ENCODE data around the gene DHRS7C. TPM values are rescaled to one million over a fixed set of nuclear protein-coding genes. Genes with fewer than 3 reads are reported as not detected.
A peak's percentile ranks its signal among the peaks of the same experiment; 100 is the strongest.

Gene DHRS7C
- total RNA-seq, 1 donor, result not detected

DNA sequence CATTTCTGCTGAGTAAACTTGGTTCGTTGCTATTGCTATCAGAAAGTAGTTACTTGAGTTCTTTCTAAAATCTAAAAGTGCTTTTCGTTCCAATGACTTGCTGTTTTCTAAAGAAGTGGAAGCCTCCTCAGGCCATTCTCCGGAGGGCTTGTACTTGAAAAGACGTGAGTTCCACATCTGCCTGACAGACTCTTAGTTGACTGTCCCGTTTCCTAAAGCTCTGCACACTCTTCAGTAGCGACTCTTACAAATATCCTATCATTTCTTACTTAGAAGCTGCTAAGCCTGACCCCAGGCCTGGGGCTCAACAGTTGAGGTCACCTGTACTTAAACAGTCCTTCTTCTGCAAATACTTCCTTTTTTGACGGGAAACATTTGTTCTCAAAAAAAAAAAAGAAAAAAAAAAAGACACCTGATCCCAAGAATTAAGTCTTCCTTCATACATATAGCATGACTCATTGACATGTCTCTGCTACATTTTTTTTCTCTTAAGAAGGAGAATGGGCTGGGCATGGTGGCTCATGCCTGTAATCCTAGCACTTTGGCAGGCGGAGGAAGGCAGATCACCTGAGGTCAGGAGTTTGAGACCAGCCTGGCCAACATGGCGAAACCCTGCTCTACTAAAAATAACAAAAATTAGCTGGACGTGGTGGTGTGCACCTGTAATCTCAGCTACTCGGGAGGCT, 61.5 kb downstream of the DHRS7C start:
- TF ChIP-seq, protein P1, sequence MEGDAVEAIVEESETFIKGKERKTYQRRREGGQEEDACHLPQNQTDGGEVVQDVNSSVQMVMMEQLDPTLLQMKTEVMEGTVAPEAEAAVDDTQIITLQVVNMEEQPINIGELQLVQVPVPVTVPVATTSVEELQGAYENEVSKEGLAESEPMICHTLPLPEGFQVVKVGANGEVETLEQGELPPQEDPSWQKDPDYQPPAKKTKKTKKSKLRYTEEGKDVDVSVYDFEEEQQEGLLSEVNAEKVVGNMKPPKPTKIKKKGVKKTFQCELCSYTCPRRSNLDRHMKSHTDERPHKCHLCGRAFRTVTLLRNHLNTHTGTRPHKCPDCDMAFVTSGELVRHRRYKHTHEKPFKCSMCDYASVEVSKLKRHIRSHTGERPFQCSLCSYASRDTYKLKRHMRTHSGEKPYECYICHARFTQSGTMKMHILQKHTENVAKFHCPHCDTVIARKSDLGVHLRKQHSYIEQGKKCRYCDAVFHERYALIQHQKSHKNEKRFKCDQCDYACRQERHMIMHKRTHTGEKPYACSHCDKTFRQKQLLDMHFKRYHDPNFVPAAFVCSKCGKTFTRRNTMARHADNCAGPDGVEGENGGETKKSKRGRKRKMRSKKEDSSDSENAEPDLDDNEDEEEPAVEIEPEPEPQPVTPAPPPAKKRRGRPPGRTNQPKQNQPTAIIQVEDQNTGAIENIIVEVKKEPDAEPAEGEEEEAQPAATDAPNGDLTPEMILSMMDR (IDR thresholded peaks at IDR 0.05; ENCODE audit: insufficient read depth, low read length), result no peak
- DNase-seq (ENCODE audit: low read depth), result no peak
- H3K4me3 ChIP-seq (ENCODE audit: low read depth, low read length), result no peak overlapping the region

DNA sequence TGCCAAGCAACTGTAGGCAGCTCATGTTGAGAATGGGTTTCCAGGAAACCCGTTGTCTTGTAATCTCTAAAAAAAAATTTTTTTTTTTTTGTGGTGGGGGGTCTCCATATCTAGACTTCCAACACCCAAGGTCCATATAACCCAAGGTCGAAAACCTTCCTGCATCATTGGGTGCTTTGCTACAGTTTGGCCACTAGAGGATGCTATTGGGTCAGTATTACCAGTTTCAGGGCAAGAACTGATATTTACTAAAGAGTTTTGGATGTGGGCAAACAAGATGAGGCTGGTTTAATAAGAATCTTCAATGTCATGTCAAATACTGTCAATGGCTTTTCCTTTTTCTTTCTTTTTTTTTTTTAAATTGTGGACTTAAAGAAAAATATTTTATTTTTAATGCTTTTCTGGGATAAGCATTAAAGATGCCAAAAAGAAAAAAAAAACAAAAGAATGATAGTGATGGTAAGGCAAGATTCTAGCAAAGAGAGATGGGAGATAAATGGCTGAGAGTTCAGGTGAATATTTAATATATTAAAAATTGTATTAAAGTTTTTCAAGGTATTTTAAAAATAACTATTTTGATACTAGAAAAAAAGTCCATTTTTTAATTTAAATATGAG, 62.2 kb downstream of the DHRS7C start:
- DNase-seq (ENCODE audit: low read depth), result peak; percentile 42
- TF ChIP-seq, protein P1 (IDR thresholded peaks at IDR 0.05; ENCODE audit: insufficient read depth, low read length), result peak; percentile 97
- no peak overlapping the region for H3K4me3 ChIP-seq (ENCODE audit: low read depth, low read length)

DNA sequence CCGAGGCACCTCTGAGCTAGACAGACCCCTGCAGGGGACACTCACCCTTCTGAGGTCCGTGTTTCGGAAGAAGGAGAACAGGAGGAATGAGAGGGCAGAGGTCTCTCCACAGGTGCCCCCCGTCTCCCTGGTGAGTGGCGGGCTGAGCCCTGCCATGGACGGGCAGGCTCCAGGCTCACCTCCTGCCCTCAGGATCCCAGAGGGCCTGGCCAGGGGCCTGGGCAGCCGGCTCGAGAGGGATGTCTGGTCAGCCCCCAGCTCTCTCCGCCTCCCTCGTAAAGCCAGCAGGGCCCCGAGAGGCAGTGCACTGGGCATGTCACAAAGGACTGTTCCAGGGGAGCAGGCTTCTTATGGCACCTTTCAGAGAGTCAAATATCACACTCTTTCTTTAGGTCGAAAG, 62.8 kb downstream of the DHRS7C start:
- no peak for DNase-seq (ENCODE audit: low read depth)
- TF ChIP-seq, protein P1 (IDR thresholded peaks at IDR 0.05; ENCODE audit: insufficient read depth, low read length), result no peak
- H3K4me3 ChIP-seq (ENCODE audit: low read depth, low read length), result no peak overlapping the region

DNA sequence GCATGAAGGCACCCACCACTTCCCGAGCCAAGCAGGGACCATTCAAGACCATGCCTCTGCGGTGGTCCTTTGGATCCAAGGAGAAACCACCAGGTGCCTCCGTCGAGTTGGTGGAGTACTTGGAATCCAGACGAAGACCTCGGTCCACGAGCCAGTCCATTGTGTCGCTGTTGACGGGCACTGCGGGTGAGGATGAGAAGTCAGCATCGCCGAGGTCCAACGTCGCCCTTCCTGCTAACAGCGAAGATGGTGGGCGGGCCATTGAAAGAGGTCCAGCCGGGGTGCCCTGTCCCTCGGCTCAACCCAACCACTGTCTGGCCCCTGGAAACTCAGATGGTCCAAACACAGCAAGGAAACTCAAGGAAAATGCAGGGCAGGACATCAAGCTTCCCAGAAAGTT, 63.4 kb downstream of the DHRS7C start:
- H3K4me3 ChIP-seq (ENCODE audit: low read depth, low read length), result no peak overlapping the region

DNA sequence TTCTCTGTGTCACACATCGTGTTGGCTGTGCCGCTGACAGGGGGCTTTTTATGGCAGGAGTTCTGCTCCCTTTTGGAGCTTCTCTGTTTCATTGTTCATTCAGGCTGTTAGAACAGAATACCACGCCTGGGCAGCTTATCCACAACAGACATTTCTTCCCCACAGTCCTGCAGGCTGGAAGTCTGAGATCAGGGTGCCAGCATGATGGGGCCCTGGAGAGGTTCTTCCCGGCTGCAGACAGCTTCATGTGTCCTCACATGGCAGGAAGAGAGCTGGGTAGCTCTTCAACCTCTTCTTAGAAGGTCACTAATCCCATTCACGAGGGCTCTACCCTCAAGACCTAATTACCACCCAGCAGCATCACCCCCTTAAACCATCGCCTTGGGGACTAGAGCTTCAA, 65.1 kb downstream of the DHRS7C start:
- TF ChIP-seq, protein P1 (IDR thresholded peaks at IDR 0.05; ENCODE audit: insufficient read depth, low read length), result no peak
- H3K4me3 ChIP-seq (ENCODE audit: low read depth, low read length), result no peak overlapping the region
- no peak for DNase-seq (ENCODE audit: low read depth)

More for the DNA sequence above, 63.4 kb downstream of the DHRS7C start:
- DNase-seq (ENCODE audit: low read depth), result no peak
- TF ChIP-seq, protein P1 (IDR thresholded peaks at IDR 0.05; ENCODE audit: insufficient read depth, low read length), result no peak

DNA sequence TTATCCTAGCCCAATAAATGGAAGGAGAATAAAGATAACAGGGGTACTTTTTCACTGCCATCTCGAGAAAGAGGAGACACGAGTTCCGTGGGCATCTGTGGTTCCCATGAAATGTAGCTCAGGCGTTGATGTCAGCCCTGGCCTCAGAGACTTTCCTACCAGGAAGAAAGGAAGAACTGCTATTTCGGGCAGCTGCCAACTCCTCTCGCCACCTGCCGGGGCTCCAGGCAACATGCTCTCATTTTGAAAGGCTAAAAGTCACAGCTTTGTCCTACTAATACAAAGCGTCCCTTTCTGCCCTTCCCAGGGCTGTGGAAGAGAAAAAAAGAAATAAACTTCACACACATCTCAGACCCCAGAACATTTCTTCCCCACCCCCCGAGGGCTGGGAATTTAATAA, 65.8 kb downstream of the DHRS7C start:
- DNase-seq (ENCODE audit: low read depth), result no peak
- TF ChIP-seq, protein P1 (IDR thresholded peaks at IDR 0.05; ENCODE audit: insufficient read depth, low read length), result no peak
- H3K4me3 ChIP-seq (ENCODE audit: low read depth, low read length), result no peak overlapping the region

Other genes starting within 250 kb of the DHRS7C start
- gene STX8, start 215.8 kb downstream of the DHRS7C start, total RNA-seq (ENCODE audit: low replicate concordance), result 59.3 and 77.5 TPM in 2 replicates
- 0.18 and 2.7 TPM in 2 replicates for gene CFAP52, start 214.9 kb downstream of the DHRS7C start, total RNA-seq (ENCODE audit: low replicate concordance)
- not detected in 2 replicates for gene USP43, start 146.1 kb downstream of the DHRS7C start, total RNA-seq (ENCODE audit: low replicate concordance)
- gene GSG1L2, start 30.5 kb upstream of the DHRS7C start, total RNA-seq (ENCODE audit: low replicate concordance), result not detected in 2 replicates
- gene GLP2R, start 34.3 kb upstream of the DHRS7C start, total RNA-seq (ENCODE audit: low replicate concordance), result 0.16 TPM in 1 of 2 replicates, not detected in the other
- gene RCVRN, start 113.7 kb upstream of the DHRS7C start, total RNA-seq (ENCODE audit: low replicate concordance), result not detected in 2 replicates